Measurements from ENCODE around the gene ST6GAL1.

DNA sequence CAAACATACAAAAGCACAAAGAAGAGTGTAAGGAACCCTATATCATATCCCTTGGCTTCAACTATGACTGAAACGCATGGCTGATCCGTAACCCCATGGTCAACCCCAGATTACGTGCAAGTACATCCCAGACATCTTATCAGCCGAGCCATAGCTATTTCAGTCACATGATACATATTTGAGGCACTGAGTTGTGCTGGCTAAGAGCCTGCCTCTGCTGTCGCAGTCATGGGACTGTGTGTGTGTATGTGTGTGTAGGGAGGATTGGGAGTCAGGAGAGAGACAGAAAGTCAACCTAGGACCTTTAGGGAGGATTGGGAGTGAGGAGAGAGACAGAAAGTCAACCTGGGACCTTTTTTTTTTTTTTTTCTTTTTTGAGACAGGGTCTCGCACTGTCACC, 8.4 kb downstream of the ST6GAL1 start:
- TF ChIP-seq POLR2A (IDR thresholded peaks at IDR 0.05): no peak
- no peak for TF ChIP-seq CTCF (IDR thresholded peaks at IDR 0.05)
